GM21723 (cell line): ENCODE data around the gene LUC7L2.
"Not testable (repeated sequence)": the region's sequence is repeated elsewhere in the genome, so short reads cannot be mapped to it uniquely, and the experiment has no call there.

Source experiments
- ATAC-seq: cut with Tn5 transposase; IDR thresholded peaks from one replicate; pipeline ENCODE4 v1.9.1; 2021; ENCODE audit warnings: mild to moderate bottlenecking, moderate library complexity; ENCODE audit not compliant: unreplicated experiment

The LUC7L2 gene

GRCh38 chr7:139394540-139394939 lies 34.8 kb downstream of the LUC7L2 start:
- ATAC-seq = no peak

GRCh38 chr7:139396323-139396951 lies 36.7 kb downstream of the LUC7L2 start:
- no peak for ATAC-seq

- no peak for ATAC-seq
Observed at GRCh38 chr7:139397192-139397591, 37.5 kb downstream of the LUC7L2 start.

GRCh38 chr7:139403601-139404000 lies 43.9 kb downstream of the LUC7L2 start:
- no peak for ATAC-seq

GRCh38 chr7:139407555-139407954 lies 47.9 kb downstream of the LUC7L2 start:
- no peak for ATAC-seq

GRCh38 chr7:139414743-139415402 lies 55.2 kb downstream of the LUC7L2 start:
- ATAC-seq = not testable (repeated sequence)

- no peak for ATAC-seq
Observed at GRCh38 chr7:139416405-139416804, 56.7 kb downstream of the LUC7L2 start.

- no peak for ATAC-seq
Observed at GRCh38 chr7:139417478-139417877, 57.8 kb downstream of the LUC7L2 start.

- ATAC-seq = no peak
Observed at GRCh38 chr7:139421123-139421522, 61.4 kb downstream of the LUC7L2 start.

GRCh38 chr7:139422126-139422525 lies 62.4 kb downstream of the LUC7L2 start:
- ATAC-seq = no peak

GRCh38 chr7:139423091-139423490 lies 63.4 kb downstream of the LUC7L2 start:
- ATAC-seq = no peak

GRCh38 chr7:139424004-139424403 lies 64.3 kb downstream of the LUC7L2 start:
- ATAC-seq = no peak

GRCh38 chr7:139425701-139426100 lies 66.0 kb downstream of the LUC7L2 start:
- ATAC-seq = not testable (repeated sequence)

- no peak for ATAC-seq
Observed at GRCh38 chr7:139426258-139427028, 66.7 kb downstream of the LUC7L2 start.

- no peak for ATAC-seq
Observed at GRCh38 chr7:139427029-139427420, 67.3 kb downstream of the LUC7L2 start.

GRCh38 chr7:139427788-139428187 lies 68.1 kb downstream of the LUC7L2 start:
- no peak for ATAC-seq

- ATAC-seq = not testable (repeated sequence)
Observed at GRCh38 chr7:139429735-139430134, 70.0 kb downstream of the LUC7L2 start.

GRCh38 chr7:139430443-139430842 lies 70.7 kb downstream of the LUC7L2 start:
- ATAC-seq = no peak

- no peak for ATAC-seq
Observed at GRCh38 chr7:139431010-139431409, 71.3 kb downstream of the LUC7L2 start.

GRCh38 chr7:139431459-139431858 lies 71.8 kb downstream of the LUC7L2 start:
- ATAC-seq = no peak

- no peak for ATAC-seq
Observed at GRCh38 chr7:139436806-139437205, 77.1 kb downstream of the LUC7L2 start.

GRCh38 chr7:139439375-139439774 lies 79.7 kb downstream of the LUC7L2 start:
- no peak for ATAC-seq
